ENCODE data around the gene RAMAC.
"Not testable (repeated sequence)": the region's sequence is repeated elsewhere in the genome, so short reads cannot be mapped to it uniquely, and the experiment has no call there.

Gene RAMAC

GRCh38 chr15:83012076-83012426 is 26.0 kb downstream of the RAMAC start:
- DNase-seq (ENCODE audit: low spot score in 2 of 2): no peak
- H3K4me1 ChIP-seq: peaks cover 17% of the 10 kb centered on the region
- in situ Hi-C loops (cut with MboI; ENCODE audit: low sequenced_read_pairs): no loop called here
- H3K36me3 ChIP-seq (replicated peaks): peaks cover 44% of the 10 kb centered on the region
- peak overlapping the region; percentile 98 for H3K4me3 ChIP-seq
- no peaks in the 10 kb centered on the region for H3K9me3 ChIP-seq
- H3K27me3 ChIP-seq (ENCODE audit: low read depth): no peaks in the 10 kb centered on the region

DNA sequence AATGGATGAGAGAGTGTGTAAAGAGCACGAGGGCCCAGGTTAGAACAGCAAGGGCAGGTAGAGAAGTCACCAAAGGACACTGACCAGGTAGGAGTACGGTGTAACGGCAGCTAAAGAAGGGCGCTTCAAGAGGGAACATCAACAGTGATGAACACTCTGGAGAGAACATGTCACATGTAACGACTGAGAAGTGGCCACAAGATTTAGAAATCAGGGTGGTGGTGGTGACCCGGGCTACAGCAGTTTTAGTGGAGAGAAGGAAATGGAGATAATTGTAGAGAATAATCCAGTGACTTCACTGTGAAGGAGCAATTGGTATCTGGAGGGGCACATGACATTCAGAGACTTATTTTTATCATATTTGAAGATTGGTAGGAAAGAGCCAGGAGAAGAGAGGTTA is 26.6 kb downstream of the RAMAC start:
- no peak overlapping the region for H3K4me3 ChIP-seq
- no peaks in the 10 kb centered on the region for H3K9me3 ChIP-seq
- in situ Hi-C loops (cut with MboI; ENCODE audit: low sequenced_read_pairs): no loop called here
- H3K36me3 ChIP-seq (replicated peaks): peaks cover 44% of the 10 kb centered on the region
- H3K27me3 ChIP-seq (ENCODE audit: low read depth): no peaks in the 10 kb centered on the region
- peaks cover 17% of the 10 kb centered on the region for H3K4me1 ChIP-seq
- no peak for DNase-seq (ENCODE audit: low spot score in 2 of 2)

GRCh38 chr15:83014205-83014653 is 28.2 kb downstream of the RAMAC start:
- Histone ChIP-seq H3K4me1 (peaks cover 17% of the 10 kb centered on the region), H3K36me3 (replicated peaks) (peaks cover 41% of the 10 kb centered on the region), H3K4me3 (no peak overlapping the region), H3K9me3 (no peaks in the 10 kb centered on the region), H3K27me3 (ENCODE audit: low read depth) (no peaks in the 10 kb centered on the region)
- in situ Hi-C loops (cut with MboI; ENCODE audit: low sequenced_read_pairs): no loop called here
- no peak for DNase-seq (ENCODE audit: low spot score in 2 of 2)

GRCh38 chr15:83015361-83015760 is 29.4 kb downstream of the RAMAC start:
- H3K36me3 ChIP-seq (replicated peaks): peaks cover 37% of the 10 kb centered on the region
- no peaks in the 10 kb centered on the region for H3K27me3 ChIP-seq (ENCODE audit: low read depth)
- H3K9me3 ChIP-seq: no peaks in the 10 kb centered on the region
- in situ Hi-C loops (cut with MboI; ENCODE audit: low sequenced_read_pairs): no loop called here
- DNase-seq (ENCODE audit: low spot score in 2 of 2): no peak
- peaks cover 11% of the 10 kb centered on the region for H3K4me1 ChIP-seq
- H3K4me3 ChIP-seq: no peak overlapping the region

DNA sequence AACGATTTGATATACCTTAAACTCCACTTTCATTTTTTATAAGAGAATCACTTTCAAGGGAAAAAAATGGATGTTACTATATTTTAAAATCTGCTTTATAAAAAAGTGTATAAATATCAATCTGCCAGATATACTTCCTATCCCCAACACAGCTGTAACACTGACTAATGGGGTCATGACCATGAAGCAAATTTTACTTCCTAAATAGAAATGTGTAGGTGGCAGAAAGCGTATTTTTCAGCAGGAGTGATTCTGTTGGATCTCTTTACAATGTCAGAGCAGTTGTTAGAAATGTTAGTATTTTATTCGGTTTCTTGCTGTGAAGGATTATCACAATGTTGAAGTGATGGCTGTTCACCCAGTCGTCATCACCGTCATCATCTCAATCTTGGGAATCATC is 30.9 kb downstream of the RAMAC start:
- DNase-seq (ENCODE audit: low spot score in 2 of 2): no peak
- Histone ChIP-seq H3K4me3 (no peak overlapping the region), H3K36me3 (replicated peaks) (peaks cover 45% of the 10 kb centered on the region), H3K4me1 (peaks cover 5% of the 10 kb centered on the region), H3K27me3 (ENCODE audit: low read depth) (no peaks in the 10 kb centered on the region), H3K9me3 (no peaks in the 10 kb centered on the region)
- in situ Hi-C loops (cut with MboI; ENCODE audit: low sequenced_read_pairs): no loop called here

DNA sequence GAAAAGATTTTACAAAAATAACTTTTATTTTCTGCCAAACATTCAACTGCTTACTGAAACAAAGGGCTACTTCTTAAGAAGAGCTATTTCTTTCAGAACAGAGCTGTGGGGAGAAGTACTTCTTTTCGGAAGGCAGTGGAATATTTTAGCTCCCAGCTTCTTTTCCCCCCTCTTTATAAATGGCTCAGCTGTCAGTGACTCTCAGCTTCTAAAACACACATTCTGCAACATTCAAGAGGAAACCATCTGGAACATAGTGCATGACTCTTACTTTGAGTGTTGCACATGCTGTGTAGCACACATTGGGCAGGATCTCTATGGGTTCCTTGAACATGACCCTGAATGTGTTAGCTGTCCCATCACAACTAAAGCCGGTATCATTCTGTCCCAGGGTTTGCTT is 32.4 kb downstream of the RAMAC start:
- Histone ChIP-seq H3K4me1 (no peaks in the 10 kb centered on the region), H3K9me3 (no peaks in the 10 kb centered on the region), H3K27me3 (ENCODE audit: low read depth) (no peaks in the 10 kb centered on the region), H3K4me3 (no peak overlapping the region), H3K36me3 (replicated peaks) (peaks cover 46% of the 10 kb centered on the region)
- no peak for DNase-seq (ENCODE audit: low spot score in 2 of 2)
- in situ Hi-C loops (cut with MboI; ENCODE audit: low sequenced_read_pairs): no loop called here

- peaks cover 50% of the 10 kb centered on the region for H3K36me3 ChIP-seq (replicated peaks)
- DNase-seq (ENCODE audit: low spot score in 2 of 2): no peak
Observed at GRCh38 chr15:83030021-83030420, 44.0 kb downstream of the RAMAC start.

DNA sequence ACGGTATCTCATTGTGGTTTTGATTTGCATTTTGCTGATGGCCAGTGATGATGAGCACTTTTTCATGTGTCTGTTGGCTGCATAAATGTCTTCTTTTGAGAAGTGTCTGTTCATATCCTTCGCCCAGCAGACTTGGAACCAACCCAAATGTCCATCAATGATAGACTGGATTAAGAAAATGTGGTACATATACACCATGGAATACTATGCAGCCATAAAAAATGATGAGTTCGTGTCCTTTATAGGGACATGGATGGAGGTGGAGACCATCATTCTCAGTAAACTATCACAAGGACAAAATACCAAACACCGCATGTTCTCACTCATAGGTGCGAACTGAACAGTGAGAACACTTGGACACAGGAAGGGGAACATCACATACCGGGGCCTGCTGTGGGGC is 45.2 kb downstream of the RAMAC start:
- H3K4me3 ChIP-seq; H3K9me3 ChIP-seq; H3K27me3 ChIP-seq (ENCODE audit: low read depth); in situ Hi-C loops (cut with MboI; ENCODE audit: low sequenced_read_pairs); H3K4me1 ChIP-seq; DNase-seq (ENCODE audit: low spot score in 2 of 2): not testable (repeated sequence)
- peaks cover 52% of the 10 kb centered on the region for H3K36me3 ChIP-seq (replicated peaks)

More at GRCh38 chr15:83030021-83030420, 44.0 kb downstream of the RAMAC start:
- in situ Hi-C loops (cut with MboI; ENCODE audit: low sequenced_read_pairs): no loop called here
- Histone ChIP-seq H3K9me3 (no peaks in the 10 kb centered on the region), H3K27me3 (ENCODE audit: low read depth) (no peaks in the 10 kb centered on the region), H3K4me1 (no peaks in the 10 kb centered on the region), H3K4me3 (no peak overlapping the region)

DNA sequence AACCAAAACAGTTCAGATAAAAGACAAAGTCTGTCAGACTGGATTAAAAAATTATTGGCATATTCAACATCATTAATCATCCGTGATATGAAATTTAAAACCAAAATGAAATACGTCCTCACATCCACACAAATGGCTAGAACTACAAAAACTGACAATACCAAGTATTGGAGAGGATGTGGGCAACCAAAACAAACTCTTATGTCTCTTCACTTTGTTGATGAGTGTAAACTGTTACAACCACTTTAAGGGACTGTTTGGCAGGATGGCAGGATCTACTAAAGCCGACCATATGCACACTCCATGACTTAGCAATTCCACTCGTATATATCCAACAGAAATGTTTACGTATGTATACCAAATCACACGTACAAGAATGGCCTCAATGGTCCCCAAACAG is 50.2 kb downstream of the RAMAC start:
- Histone ChIP-seq H3K4me3 (no peak overlapping the region), H3K9me3 (no peaks in the 10 kb centered on the region), H3K4me1 (no peaks in the 10 kb centered on the region), H3K27me3 (ENCODE audit: low read depth) (no peaks in the 10 kb centered on the region), H3K36me3 (replicated peaks) (peaks cover 52% of the 10 kb centered on the region)
- no peak for DNase-seq (ENCODE audit: low spot score in 2 of 2)
- in situ Hi-C loops (cut with MboI; ENCODE audit: low sequenced_read_pairs): no loop called here

DNA sequence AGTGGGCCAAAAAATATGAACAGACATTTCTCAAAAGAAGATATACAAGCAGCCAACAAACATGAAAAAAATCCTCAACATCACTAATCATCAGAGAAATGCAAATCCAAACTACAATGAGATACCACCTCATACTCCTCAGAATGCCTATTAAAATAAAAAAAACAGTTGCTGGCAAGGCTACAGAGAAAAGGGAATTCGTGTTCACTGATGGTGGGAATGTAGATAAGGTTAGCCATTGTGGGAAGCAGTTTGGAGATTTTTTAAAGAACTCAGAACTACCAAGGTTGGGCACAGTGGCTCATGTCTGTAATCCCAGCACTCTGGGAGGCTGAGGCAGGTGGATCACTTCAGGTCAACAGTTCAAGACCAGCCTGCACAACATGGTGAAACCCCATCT is 53.2 kb downstream of the RAMAC start:
- DNase-seq (ENCODE audit: low spot score in 2 of 2): no peak
- in situ Hi-C loops (cut with MboI; ENCODE audit: low sequenced_read_pairs): no loop called here
- H3K36me3 ChIP-seq (replicated peaks): peaks cover 65% of the 10 kb centered on the region

More for the DNA sequence above, 53.2 kb downstream of the RAMAC start:
- Histone ChIP-seq H3K4me1 (no peaks in the 10 kb centered on the region), H3K9me3 (no peaks in the 10 kb centered on the region), H3K4me3 (no peak overlapping the region), H3K27me3 (ENCODE audit: low read depth) (no peaks in the 10 kb centered on the region)

All from HAP-1 (cell line).